Peyer's patch (tissue), 4 donors: Measurements from ENCODE around the gene SCRT2. TPM values are rescaled to one million over a fixed set of nuclear protein-coding genes. Genes with fewer than 3 reads are reported as not detected.

Experiments
- DNase-seq, 3 donors: peaks; one replicate each; pipeline ENCODE4 v3.0.0-alpha.2; 2017 to 2019
- H3K27ac ChIP-seq, 4 donors: fragments of 200-600 bp; sonication (generic); one replicate each; pipeline ENCODE4 v1.5.1; 2016 to 2019
- H3K27me3 ChIP-seq, 2 donors: fragments of 200-600 bp; sonication (generic); one replicate each; pipeline ENCODE4 v1.5.1; 2019
- H3K36me3 ChIP-seq, 3 donors: fragments of 200-600 bp; sonication (generic); one replicate each; pipeline ENCODE4 v1.5.1; 2016 to 2019
- H3K4me1 ChIP-seq, 4 donors: fragments of 200-600 bp; sonication (generic); one replicate each; pipeline ENCODE4 v1.5.1; 2016 to 2019
- H3K4me3 ChIP-seq, 4 donors: fragments of 200-600 bp; sonication (generic); 1 replicate in 3 of 4; 2 replicates in 1 of 4; pipeline ENCODE4 v1.5.1; 2016 to 2019; ENCODE audit warnings: mild to moderate bottlenecking in 1 of 4
- H3K9me3 ChIP-seq, 4 donors: fragments of 200-600 bp; sonication (generic); one replicate each; pipeline ENCODE4 v1.5.1; 2016 to 2019; ENCODE audit warnings: mild to moderate bottlenecking in 1 of 4
- POLR2A ChIP-seq, 2 donors: fragments of 450-650 bp; IDR thresholded peaks; one replicate each; pipeline ENCODE4 v1.5.1; 2017; ENCODE audit warnings: antibody characterized with exemption in 2 of 2, mild to moderate bottlenecking in 2 of 2, moderate library complexity in 2 of 2
- total RNA-seq, 4 donors: library from RNA; depleted of rRNA; stranded (reverse); fragments of >200 nt; gene quantifications; one replicate each; pipeline ENCODE4 v1.1.0, GENCODE V29; 2016
- TF ChIP-seq, protein P1 (sequence below), 6 experiments: fragments of 450-650 bp in 4 of 6; fragments of 200-600 bp in 2 of 6; sonication (generic) in 1 of 6; IDR thresholded peaks; one replicate each; pipeline ENCODE4 v1.5.1; 2017 to 2019; ENCODE audit warnings: antibody characterized with exemption in 6 of 6, mild to moderate bottlenecking in 3 of 6, moderate library complexity in 1 of 6

SCRT2 gene
- total RNA-seq, 4 donors from 2014 or later: not detected

DNA sequence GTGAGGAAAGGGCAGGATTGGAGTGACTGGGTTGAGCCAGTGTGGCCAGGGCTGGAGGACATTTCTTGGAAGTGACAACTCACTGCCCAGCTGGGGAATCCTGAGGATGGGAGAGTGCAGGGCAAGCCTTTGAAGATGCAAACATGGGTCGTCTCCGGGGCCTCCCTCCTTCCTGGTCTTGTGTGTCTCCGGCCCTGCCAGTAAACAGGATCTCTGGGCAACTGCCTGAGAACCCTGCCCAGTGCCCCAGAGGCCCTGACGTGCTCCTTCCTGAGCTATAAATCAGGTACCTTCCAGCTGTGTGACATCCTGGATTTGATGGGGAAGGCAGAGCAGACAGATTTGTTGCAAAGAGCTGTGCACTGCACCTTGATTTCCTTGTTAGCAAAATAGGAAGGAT lies 52.6 kb downstream of the SCRT2 start:
- H3K9me3 ChIP-seq: no peaks in the 10 kb centered on the region
- H3K27me3 ChIP-seq: no peaks in the 10 kb centered on the region
- DNase-seq: no peak
- no peaks in the 10 kb centered on the region for H3K36me3 ChIP-seq
- no peak overlapping the region for H3K27ac ChIP-seq
- no peak overlapping the region for H3K4me3 ChIP-seq
- TF ChIP-seq POLR2A (IDR thresholded peaks at IDR 0.05): no peak
- TF ChIP-seq, protein P1, sequence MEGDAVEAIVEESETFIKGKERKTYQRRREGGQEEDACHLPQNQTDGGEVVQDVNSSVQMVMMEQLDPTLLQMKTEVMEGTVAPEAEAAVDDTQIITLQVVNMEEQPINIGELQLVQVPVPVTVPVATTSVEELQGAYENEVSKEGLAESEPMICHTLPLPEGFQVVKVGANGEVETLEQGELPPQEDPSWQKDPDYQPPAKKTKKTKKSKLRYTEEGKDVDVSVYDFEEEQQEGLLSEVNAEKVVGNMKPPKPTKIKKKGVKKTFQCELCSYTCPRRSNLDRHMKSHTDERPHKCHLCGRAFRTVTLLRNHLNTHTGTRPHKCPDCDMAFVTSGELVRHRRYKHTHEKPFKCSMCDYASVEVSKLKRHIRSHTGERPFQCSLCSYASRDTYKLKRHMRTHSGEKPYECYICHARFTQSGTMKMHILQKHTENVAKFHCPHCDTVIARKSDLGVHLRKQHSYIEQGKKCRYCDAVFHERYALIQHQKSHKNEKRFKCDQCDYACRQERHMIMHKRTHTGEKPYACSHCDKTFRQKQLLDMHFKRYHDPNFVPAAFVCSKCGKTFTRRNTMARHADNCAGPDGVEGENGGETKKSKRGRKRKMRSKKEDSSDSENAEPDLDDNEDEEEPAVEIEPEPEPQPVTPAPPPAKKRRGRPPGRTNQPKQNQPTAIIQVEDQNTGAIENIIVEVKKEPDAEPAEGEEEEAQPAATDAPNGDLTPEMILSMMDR (IDR thresholded peaks at IDR 0.05): no peak
- no peaks in the 10 kb centered on the region for H3K4me1 ChIP-seq

DNA sequence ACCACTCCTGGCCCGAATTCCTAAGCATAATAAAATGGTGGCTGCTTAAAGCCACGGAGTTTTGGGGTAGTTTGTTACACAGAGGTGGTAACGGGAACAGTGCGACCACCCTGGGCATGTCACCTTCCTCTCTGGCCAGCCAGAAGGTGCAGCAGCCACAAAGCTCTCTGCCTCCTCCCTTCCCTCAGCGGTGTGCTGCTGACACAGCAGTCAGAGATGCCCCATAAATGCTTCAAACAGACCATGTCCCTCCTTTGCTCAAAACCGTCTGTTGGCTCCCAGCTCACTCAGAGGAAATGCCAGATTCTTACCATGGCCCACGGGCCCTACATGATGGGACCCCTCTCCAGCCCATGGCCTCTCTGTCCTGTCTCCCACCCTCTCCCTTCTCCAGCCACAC lies 53.4 kb downstream of the SCRT2 start:
- Histone ChIP-seq H3K4me3 (no peak overlapping the region), H3K36me3 (no peaks in the 10 kb centered on the region)

DNA sequence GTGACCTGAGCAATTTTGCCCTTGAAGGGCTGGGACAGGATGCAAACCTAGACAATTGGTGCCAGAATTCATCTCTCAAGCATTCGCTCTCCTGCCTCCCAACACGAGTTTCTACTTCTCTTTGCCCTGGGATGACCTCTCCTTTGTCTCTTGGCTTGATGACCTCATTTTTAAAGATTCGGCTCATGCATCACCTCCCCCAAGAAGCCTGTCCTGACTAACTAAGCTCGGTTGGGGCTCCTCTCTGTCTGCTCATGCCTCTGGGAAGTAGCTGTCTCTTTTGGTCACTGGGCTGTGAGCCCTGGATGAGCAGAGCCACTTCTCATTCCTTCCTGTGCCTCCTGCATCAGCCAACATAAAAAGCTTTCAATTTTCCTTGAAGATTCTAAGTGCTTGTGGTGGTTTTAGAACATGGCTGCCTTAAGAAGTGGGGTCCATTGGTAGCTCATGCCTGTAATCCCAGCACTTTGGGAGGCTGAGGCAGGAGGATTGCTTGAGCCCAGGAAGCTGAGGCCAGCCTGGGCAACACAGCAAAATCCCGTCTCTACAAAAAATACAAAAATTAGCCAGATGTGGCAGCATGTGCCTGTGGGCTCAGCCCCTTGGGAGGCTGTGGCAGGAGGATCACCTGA lies 54.4 kb downstream of the SCRT2 start:
- no peak for DNase-seq
- Histone ChIP-seq H3K9me3 (no peaks in the 10 kb centered on the region), H3K4me1 (no peaks in the 10 kb centered on the region), H3K4me3 (no peak overlapping the region), H3K27me3 (no peaks in the 10 kb centered on the region), H3K27ac (no peak overlapping the region), H3K36me3 (no peaks in the 10 kb centered on the region)
- TF ChIP-seq POLR2A (IDR thresholded peaks at IDR 0.05): no peak
- TF ChIP-seq, protein P1 (IDR thresholded peaks at IDR 0.05): no peak

More for the DNA sequence above, 53.4 kb downstream of the SCRT2 start:
- Histone ChIP-seq H3K27me3 (no peaks in the 10 kb centered on the region), H3K27ac (no peak overlapping the region), H3K9me3 (no peaks in the 10 kb centered on the region), H3K4me1 (no peaks in the 10 kb centered on the region)
- no peak for TF ChIP-seq POLR2A (IDR thresholded peaks at IDR 0.05)
- TF ChIP-seq, protein P1 (IDR thresholded peaks at IDR 0.05): no peak
- DNase-seq: no peak

DNA sequence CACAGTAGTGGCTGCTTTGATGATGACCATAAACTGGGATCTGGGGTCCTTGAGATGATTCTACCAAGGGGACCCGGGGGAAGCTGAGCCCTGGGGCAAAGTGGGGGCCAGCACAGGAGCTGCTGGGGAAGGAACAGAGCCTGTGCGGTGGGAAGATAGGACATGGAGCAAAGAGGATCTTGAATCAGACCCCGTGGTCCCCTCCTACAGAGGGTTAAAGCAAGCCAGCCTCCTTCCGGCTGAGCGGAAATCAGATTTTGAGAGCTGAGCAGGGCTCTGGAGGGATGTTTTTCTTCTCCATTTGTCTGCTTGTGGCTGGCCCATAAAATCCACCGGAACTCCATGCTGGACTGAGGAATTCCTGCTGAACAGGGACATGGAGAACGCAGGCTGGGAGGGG lies 55.4 kb downstream of the SCRT2 start:
- Histone ChIP-seq H3K4me1 (no peaks in the 10 kb centered on the region), H3K27ac (no peak overlapping the region), H3K36me3 (no peaks in the 10 kb centered on the region), H3K27me3 (no peaks in the 10 kb centered on the region), H3K9me3 (no peaks in the 10 kb centered on the region), H3K4me3 (no peak overlapping the region)
- no peak for TF ChIP-seq POLR2A (IDR thresholded peaks at IDR 0.05)
- TF ChIP-seq, protein P1 (IDR thresholded peaks at IDR 0.05): no peak
- DNase-seq: no peak

DNA sequence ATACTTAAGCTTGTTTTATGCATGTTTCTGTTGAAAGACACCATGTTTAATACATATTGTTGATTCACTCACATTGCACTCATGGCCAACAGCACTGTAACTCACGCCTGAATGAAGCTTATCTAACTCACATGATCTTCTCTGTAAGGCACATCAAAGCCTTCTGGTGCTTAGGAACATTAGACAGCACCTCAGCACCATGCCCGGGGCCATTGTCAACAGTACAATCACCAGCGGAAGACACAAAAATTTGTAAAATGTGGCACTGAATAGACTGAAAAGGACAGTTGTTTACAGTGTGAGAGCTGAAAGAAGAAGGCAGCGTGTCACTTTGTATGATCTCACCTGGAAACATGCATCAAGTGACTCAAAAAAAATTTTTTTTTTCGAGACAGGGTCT lies 56.6 kb downstream of the SCRT2 start:
- H3K36me3 ChIP-seq: no peaks in the 10 kb centered on the region
- DNase-seq: no peak
- H3K27me3 ChIP-seq: no peaks in the 10 kb centered on the region
- H3K9me3 ChIP-seq: no peaks in the 10 kb centered on the region
- TF ChIP-seq, protein P1 (IDR thresholded peaks at IDR 0.05): no peak
- TF ChIP-seq POLR2A (IDR thresholded peaks at IDR 0.05): no peak
- no peak overlapping the region for H3K4me3 ChIP-seq
- H3K27ac ChIP-seq: no peak overlapping the region
- H3K4me1 ChIP-seq: no peaks in the 10 kb centered on the region
